HG02884 (cell line): Measurements from ENCODE around the gene DAND5.

Experiments
- ATAC-seq: cut with Tn5 transposase; IDR thresholded peaks from one replicate; pipeline ENCODE4 v1.9.1; 2021; ENCODE audit warnings: mild to moderate bottlenecking, moderate library complexity; ENCODE audit not compliant: unreplicated experiment

The DAND5 gene

GRCh38 chr19:13019332-13019731 lies 50.0 kb downstream of the DAND5 start:
- ATAC-seq = no peak

GRCh38 chr19:13020002-13020414 lies 50.6 kb downstream of the DAND5 start:
- no peak for ATAC-seq

GRCh38 chr19:13022111-13022858 lies 52.9 kb downstream of the DAND5 start:
- no peak for ATAC-seq

DNA sequence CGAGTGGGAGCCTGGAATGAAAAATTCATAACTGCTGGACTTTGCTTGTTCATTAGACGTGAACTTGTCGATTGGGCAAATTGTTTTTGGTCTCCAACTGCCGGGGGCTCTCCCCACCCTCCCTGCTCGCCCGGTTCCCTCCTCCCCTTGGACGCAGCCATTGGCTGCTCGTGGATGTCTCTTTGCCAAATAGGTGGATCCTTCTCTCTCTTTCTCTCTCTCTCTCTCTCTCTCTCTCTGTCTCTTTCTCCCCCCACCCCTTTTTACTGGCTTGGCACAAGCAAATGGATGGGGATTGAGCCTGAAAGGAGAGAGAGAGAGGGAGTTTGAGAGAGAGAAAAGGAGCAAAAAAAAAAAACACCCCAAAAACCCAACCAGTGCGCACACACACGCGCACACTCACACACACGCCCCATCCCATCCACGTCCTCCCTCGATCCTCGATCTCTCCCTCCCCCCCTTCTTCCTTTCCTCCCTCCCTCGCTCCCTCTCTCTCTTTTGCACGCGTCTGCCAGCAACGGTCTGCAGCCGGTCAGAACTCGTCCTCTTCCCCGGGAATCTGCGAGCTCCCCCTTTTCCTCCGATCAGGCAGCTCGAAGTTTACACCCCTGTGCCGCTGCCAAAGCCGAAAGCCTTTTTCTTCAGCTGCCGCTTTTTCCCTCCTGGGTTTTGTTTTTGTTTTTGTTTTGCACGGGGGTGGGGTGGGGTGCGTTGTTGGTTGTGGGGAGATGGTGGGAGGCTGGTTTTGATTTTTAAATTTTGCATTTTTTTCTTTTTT lies 53.7 kb downstream of the DAND5 start:
- ATAC-seq = no peak

DNA sequence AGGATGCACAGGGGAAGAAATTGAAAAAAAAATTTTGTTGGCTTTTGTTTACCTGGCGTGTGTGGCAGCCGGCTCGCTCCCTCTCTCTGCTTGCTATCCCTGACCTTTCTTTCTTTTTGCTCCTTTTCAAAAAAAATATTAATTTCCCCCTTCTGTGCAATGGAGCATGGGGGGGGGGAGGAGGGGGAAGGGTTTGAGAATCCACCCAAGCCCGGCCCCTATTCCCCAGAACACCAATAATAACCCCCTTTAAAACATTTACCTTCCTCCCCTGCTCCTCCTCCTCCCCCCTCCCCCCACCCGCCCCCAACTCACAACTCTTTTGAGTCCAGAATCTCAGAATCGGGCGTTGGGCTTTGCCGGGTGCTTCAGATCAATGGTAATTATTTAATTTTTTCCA lies 54.3 kb downstream of the DAND5 start:
- ATAC-seq = no peak
